Activated CD4-positive, alpha-beta T cell treated with anti-CD3 and anti-CD28 coated beads for 36 hours (primary cell): ENCODE data around the gene SMOC1. TPM values are rescaled to one million over a fixed set of nuclear protein-coding genes. Genes with fewer than 3 reads are reported as not detected.
A peak's percentile ranks its signal among the peaks of the same experiment; 100 is the strongest.

Experiments
- ATAC-seq: fragments of 200-7000 bp; cut with Tn5 transposase; one replicate; pipeline ENCODE4 v1.10.0; 2021; ENCODE audit warnings: mild to moderate bottlenecking, moderate library complexity
- CTCF ChIA-PET: fragments of 350-600 bp; sonication (Branson Sonifier 250); formaldehyde crosslinking; loops from one replicate; lab custom pipeline; 2021; ENCODE audit warnings: antibody characterized with exemption; lab: Charles Lee
- POLR2A ChIA-PET: fragments of 350-600 bp; sonication (Branson Sonifier 250); formaldehyde crosslinking; loops from one replicate; lab custom pipeline; 2021; ENCODE audit warnings: antibody characterized with exemption, inconsistent platforms; lab: Charles Lee
- DNase-seq: peaks from one replicate; pipeline ENCODE4 v3.0.0-alpha.2; 2020
- H3K27ac Mint-ChIP-seq: one replicate; pipeline ENCODE4 v1.8.0; 2021; ENCODE audit warnings: mixed read lengths
- H3K27me3 Mint-ChIP-seq: one replicate; pipeline ENCODE4 v1.8.0; 2021; ENCODE audit warnings: mixed read lengths
- H3K36me3 Mint-ChIP-seq: one replicate; pipeline ENCODE4 v1.8.0; 2021; ENCODE audit warnings: low read depth, mixed read lengths
- H3K4me1 Mint-ChIP-seq: one replicate; pipeline ENCODE4 v1.8.0; 2021; ENCODE audit warnings: mixed read lengths
- H3K4me3 Mint-ChIP-seq: one replicate; pipeline ENCODE4 v1.8.0; 2021; ENCODE audit warnings: mild to moderate bottlenecking, moderate library complexity, mixed read lengths
- H3K9me3 Mint-ChIP-seq: one replicate; pipeline ENCODE4 v1.8.0; 2021; ENCODE audit warnings: low read depth, mixed read lengths
- intact Hi-C, 2 experiments: fragments of 100-400 bp; cut with DNase I in 1 of 2; cut with micrococcal nuclease in 1 of 2; formaldehyde crosslinking; loops; one replicate each; pipeline versions ENCODE4 v1.14.2 to v1.15.1; 2022 to 2024; cut with DNase I, micrococcal nuclease
- total RNA-seq, 2 experiments: library from RNA; stranded (reverse); gene quantifications; one replicate each; pipeline ENCODE4 v1.2.3, GENCODE V29; 2021

The SMOC1 gene, protein sequence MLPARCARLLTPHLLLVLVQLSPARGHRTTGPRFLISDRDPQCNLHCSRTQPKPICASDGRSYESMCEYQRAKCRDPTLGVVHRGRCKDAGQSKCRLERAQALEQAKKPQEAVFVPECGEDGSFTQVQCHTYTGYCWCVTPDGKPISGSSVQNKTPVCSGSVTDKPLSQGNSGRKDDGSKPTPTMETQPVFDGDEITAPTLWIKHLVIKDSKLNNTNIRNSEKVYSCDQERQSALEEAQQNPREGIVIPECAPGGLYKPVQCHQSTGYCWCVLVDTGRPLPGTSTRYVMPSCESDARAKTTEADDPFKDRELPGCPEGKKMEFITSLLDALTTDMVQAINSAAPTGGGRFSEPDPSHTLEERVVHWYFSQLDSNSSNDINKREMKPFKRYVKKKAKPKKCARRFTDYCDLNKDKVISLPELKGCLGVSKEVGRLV
- not detected for total RNA-seq

DNA sequence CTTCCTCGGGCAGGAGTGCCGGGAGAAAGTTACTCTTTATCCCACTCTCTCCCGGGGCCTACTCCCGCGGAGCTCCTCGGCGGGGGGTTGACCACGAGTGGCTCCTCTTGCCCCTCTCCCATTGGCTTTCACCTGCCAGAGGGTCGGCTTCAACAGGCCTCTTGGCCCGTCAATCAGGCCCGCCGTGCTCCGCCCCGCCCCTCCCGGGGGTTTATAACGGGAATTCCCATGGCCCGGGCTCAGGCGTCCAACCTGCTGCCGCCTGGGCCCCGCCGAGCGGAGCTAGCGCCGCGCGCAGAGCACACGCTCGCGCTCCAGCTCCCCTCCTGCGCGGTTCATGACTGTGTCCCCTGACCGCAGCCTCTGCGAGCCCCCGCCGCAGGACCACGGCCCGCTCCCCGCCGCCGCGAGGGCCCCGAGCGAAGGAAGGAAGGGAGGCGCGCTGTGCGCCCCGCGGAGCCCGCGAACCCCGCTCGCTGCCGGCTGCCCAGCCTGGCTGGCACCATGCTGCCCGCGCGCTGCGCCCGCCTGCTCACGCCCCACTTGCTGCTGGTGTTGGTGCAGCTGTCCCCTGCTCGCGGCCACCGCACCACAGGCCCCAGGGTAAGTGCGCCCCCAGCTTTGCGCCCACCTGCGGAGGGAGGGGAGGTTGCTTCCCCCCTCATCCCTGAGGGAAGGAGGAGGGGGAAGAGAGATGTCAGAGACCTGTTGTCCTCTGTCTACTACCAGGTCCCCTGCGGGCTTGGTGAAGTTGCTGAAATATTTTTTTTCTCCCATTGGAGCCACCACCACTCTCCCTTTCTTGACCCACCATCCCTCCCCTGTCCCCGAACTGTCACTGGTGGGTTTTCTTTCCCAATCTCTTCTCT, at the start of gene SMOC1:
Gene SMOC1 (plus strand): TSS at position 242 of the 869 bp plus-strand sequence. CDS start 263 bp downstream, at position 505.
- POLR2A ChIA-PET, result no interaction called here
- peak; percentile 80 for ATAC-seq
- Mint-ChIP-seq H3K27me3 (peaks cover 53% of the 10 kb centered on the region), H3K36me3 (no peaks in the 10 kb centered on the region), H3K27ac (no peak within 1 kb of the TSS), H3K4me1 (no peaks in the 10 kb centered on the region), H3K9me3 (no peaks in the 10 kb centered on the region), H3K4me3 (no peak within 1 kb of the TSS)
- intact Hi-C loops, result loop anchor here in 1 of 2 experiments (5.0 kb wide), 1 partner anchor 148 kb away; no protein-coding TSS in a partner anchor
- CTCF ChIA-PET, result interaction anchor here (1.1 kb wide), 1 partner anchor 135 kb away, joined by 3 read pairs; no protein-coding TSS in a partner anchor
- DNase-seq, result peak; percentile 64

DNA sequence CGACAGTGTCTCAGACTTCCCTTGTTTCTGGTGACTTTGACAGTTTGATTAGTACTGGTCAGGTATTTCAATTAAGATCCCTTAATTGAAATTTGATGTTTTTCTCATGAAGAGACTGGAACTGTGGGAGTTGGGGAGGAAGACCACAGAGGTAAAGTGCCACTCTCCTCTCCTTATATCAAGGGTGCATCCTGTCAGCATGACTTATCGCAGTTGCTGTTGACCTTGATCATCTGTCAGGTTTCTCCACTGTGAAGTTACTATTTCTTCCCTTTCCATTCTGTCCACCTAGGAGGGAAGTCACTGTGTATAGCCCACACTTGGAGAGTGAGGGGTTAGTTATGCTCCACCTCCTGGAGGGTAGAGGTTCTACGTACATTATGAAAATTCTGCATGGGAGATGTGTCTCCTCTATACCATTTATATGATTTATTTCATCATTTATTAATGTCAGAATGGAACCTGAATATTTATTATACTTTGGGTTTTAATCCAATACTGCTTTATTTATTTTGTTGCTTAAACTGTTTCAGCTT, 40.3 kb upstream of the SMOC1 start:
- DNase-seq (no peak), ATAC-seq (no peak)
- POLR2A ChIA-PET, result no interaction called here
- intact Hi-C loops, result no loop called here
- Mint-ChIP-seq H3K36me3 (no peaks in the 10 kb centered on the region), H3K27me3 (peaks cover 9% of the 10 kb centered on the region), H3K4me3 (no peak overlapping the region), H3K9me3 (no peaks in the 10 kb centered on the region), H3K27ac (no peak overlapping the region), H3K4me1 (no peaks in the 10 kb centered on the region)
- CTCF ChIA-PET, result interaction anchor here (0.7 kb wide), 1 partner anchor 299 kb away, joined by 4 read pairs; no protein-coding TSS in a partner anchor

GRCh38 chr14:69839661-69840060, 39.6 kb upstream of the SMOC1 start:
- H3K27me3 Mint-ChIP-seq, result peaks cover 6% of the 10 kb centered on the region
- H3K4me3 Mint-ChIP-seq, result no peak overlapping the region
- CTCF ChIA-PET, result no interaction called here

GRCh38 chr14:69841656-69842055, 37.6 kb upstream of the SMOC1 start:
- H3K9me3 Mint-ChIP-seq, result no peaks in the 10 kb centered on the region
- no peaks in the 10 kb centered on the region for H3K4me1 Mint-ChIP-seq
- H3K36me3 Mint-ChIP-seq, result no peaks in the 10 kb centered on the region
- H3K27me3 Mint-ChIP-seq, result peaks cover 1% of the 10 kb centered on the region
- POLR2A ChIA-PET, result no interaction called here
- DNase-seq (no peak), ATAC-seq (no peak)
- intact Hi-C loops, result no loop called here
- CTCF ChIA-PET, result no interaction called here
- H3K27ac Mint-ChIP-seq, result no peak overlapping the region
- no peak overlapping the region for H3K4me3 Mint-ChIP-seq

More at GRCh38 chr14:69839661-69840060, 39.6 kb upstream of the SMOC1 start:
- H3K36me3 Mint-ChIP-seq, result no peaks in the 10 kb centered on the region
- no peak overlapping the region for H3K27ac Mint-ChIP-seq
- no peaks in the 10 kb centered on the region for H3K9me3 Mint-ChIP-seq
- H3K4me1 Mint-ChIP-seq, result no peaks in the 10 kb centered on the region
- no peak for DNase-seq
- intact Hi-C loops, result no loop called here
- POLR2A ChIA-PET, result no interaction called here
- ATAC-seq, result no peak

DNA sequence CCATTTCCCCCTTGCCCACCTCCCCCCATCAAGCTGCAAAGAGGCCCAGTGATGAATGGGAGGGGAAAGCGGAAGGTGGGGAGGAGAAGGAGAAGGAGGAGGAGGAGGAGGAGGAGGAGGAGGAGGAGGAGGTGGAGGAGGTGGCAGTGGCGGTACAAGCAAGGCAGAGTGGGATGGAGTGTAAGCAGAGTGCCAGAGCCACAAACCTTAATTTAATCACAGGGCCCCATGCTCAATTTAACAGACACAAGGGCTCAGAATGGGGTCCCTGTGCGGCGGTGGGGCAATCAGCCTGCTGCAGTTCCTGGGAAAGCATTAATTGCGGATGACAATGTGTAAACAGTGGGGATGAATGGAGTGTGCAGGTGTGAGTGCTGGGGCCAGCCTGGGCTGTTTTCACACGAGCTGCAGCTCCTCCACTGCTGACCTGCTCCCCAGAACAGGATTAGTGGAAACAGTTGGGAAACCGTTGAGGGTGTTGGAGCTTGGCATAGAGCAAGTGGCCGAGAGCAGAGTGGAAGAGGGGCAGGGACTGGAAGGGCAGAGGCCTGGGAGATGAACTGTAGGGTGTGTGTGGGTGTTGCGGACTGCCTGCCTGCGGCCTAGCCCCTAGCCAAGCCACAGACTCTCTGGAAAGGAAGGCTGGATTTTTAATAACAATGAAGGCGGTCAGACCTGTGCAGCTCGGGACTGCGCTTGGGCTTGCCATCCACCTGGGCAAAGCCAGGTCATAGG, 36.4 kb upstream of the SMOC1 start:
- Mint-ChIP-seq H3K27me3 (peaks cover 3% of the 10 kb centered on the region), H3K9me3 (no peaks in the 10 kb centered on the region), H3K4me1 (no peaks in the 10 kb centered on the region), H3K4me3 (no peak overlapping the region), H3K27ac (no peak overlapping the region), H3K36me3 (no peaks in the 10 kb centered on the region)
- ATAC-seq (no peak), DNase-seq (no peak)
- intact Hi-C loops, result no loop called here
- CTCF ChIA-PET, result no interaction called here
- POLR2A ChIA-PET, result no interaction called here

GRCh38 chr14:69844171-69844570, 35.0 kb upstream of the SMOC1 start:
- CTCF ChIA-PET, result interaction anchor here (1.3 kb wide), 1 partner anchor 184 kb away, joined by 5 read pairs; no protein-coding TSS in a partner anchor
- H3K27ac Mint-ChIP-seq, result no peak overlapping the region
- peaks cover 3% of the 10 kb centered on the region for H3K27me3 Mint-ChIP-seq
- POLR2A ChIA-PET, result no interaction called here
- DNase-seq (no peak), ATAC-seq (no peak)
- intact Hi-C loops, result no loop called here
- no peaks in the 10 kb centered on the region for H3K4me1 Mint-ChIP-seq
- H3K9me3 Mint-ChIP-seq, result no peaks in the 10 kb centered on the region
- no peaks in the 10 kb centered on the region for H3K36me3 Mint-ChIP-seq
- no peak overlapping the region for H3K4me3 Mint-ChIP-seq

- ChIA-PET POLR2A (no interaction called here), CTCF (interaction anchor here (1.3 kb wide), 2 partner anchors 29 to 183 kb away, joined by 4 to 5 read pairs; no protein-coding TSS in a partner anchor)
- H3K27me3 Mint-ChIP-seq, result peaks cover 5% of the 10 kb centered on the region
- intact Hi-C loops, result no loop called here
- no peaks in the 10 kb centered on the region for H3K4me1 Mint-ChIP-seq
- no peak overlapping the region for H3K4me3 Mint-ChIP-seq
- ATAC-seq (no peak), DNase-seq (no peak)
- no peak overlapping the region for H3K27ac Mint-ChIP-seq
- no peaks in the 10 kb centered on the region for H3K9me3 Mint-ChIP-seq
- no peaks in the 10 kb centered on the region for H3K36me3 Mint-ChIP-seq
Observed at GRCh38 chr14:69845050-69845581, 34.1 kb upstream of the SMOC1 start.

DNA sequence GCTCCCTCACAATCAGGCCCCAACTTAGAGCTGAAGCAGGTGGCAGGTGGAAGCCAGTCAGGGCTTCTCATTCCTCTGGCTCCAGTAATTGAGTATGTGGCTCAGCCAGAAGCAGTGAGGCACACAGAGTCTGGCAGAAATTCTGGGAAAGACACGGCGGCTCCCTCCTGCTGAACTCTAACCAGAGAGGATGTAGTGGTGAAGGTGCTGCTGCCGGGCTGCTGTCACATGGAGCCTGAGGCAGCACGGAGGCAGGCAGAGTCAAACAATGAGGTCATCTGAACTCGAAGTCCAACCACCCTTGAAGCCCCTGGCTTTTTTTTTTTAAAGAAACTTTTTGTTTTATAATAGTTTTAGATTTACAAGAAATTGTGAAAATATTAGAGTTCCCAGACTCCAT, 33.4 kb upstream of the SMOC1 start:
- CTCF ChIA-PET, result interaction anchor here (1.3 kb wide), 2 partner anchors 29 to 183 kb away, joined by 4 to 5 read pairs; no protein-coding TSS in a partner anchor
- Mint-ChIP-seq H3K36me3 (no peaks in the 10 kb centered on the region), H3K27me3 (peaks cover 5% of the 10 kb centered on the region), H3K9me3 (no peaks in the 10 kb centered on the region), H3K4me1 (no peaks in the 10 kb centered on the region), H3K4me3 (no peak overlapping the region), H3K27ac (no peak overlapping the region)
- ATAC-seq (no peak), DNase-seq (no peak)
- intact Hi-C loops, result no loop called here
- POLR2A ChIA-PET, result no interaction called here

GRCh38 chr14:69848156-69848555, 31.1 kb upstream of the SMOC1 start:
- H3K4me1 Mint-ChIP-seq, result no peaks in the 10 kb centered on the region
- H3K9me3 Mint-ChIP-seq, result no peaks in the 10 kb centered on the region
- DNase-seq, result no peak
- CTCF ChIA-PET, result interaction anchor here (1.0 to 1.2 kb wide), 2 partner anchors 30 to 166 kb away, joined by 4 read pairs; no protein-coding TSS in a partner anchor
- H3K36me3 Mint-ChIP-seq, result no peaks in the 10 kb centered on the region
- H3K4me3 Mint-ChIP-seq, result no peak overlapping the region
- peaks cover 5% of the 10 kb centered on the region for H3K27me3 Mint-ChIP-seq
- no peak for ATAC-seq
- no peak overlapping the region for H3K27ac Mint-ChIP-seq
- POLR2A ChIA-PET, result no interaction called here
- intact Hi-C loops, result no loop called here

- ChIA-PET CTCF (interaction anchor here (0.7 to 1.2 kb wide), 3 partner anchors 29 to 192 kb away, joined by 3 to 4 read pairs (median 4); no protein-coding TSS in a partner anchor), POLR2A (no interaction called here)
- ATAC-seq (no peak), DNase-seq (no peak)
- H3K36me3 Mint-ChIP-seq, result no peaks in the 10 kb centered on the region
- H3K27ac Mint-ChIP-seq, result no peak overlapping the region
- H3K4me3 Mint-ChIP-seq, result no peak overlapping the region
- peaks cover 5% of the 10 kb centered on the region for H3K27me3 Mint-ChIP-seq
- H3K4me1 Mint-ChIP-seq, result no peaks in the 10 kb centered on the region
- intact Hi-C loops, result no loop called here
- no peaks in the 10 kb centered on the region for H3K9me3 Mint-ChIP-seq
Observed at GRCh38 chr14:69848903-69849391, 30.3 kb upstream of the SMOC1 start.
